Esophagus muscularis mucosa (tissue), 4 donors: ENCODE data around the gene FBXO36. TPM values are rescaled to one million over a fixed set of nuclear protein-coding genes. Genes with fewer than 3 reads are reported as not detected.

Experiments
- DNase-seq: peaks from one replicate; pipeline ENCODE4 v3.0.0-alpha.2; 2017; ENCODE audit errors: extremely low spot score
- H3K27ac ChIP-seq, 4 donors: fragments of 200-600 bp; sonication (generic); replicated peaks in 1 of 4; 1 replicate in 3 of 4; 2 replicates in 1 of 4; pipeline ENCODE4 v1.5.1; 2016 to 2019; ENCODE audit warnings: mild to moderate bottlenecking in 1 of 4
- H3K27me3 ChIP-seq, 4 donors: fragments of 200-600 bp; sonication (generic); one replicate each; pipeline versions ENCODE4 v1.5.1 to v1.6.0; 2016 to 2019
- H3K36me3 ChIP-seq, 4 donors: fragments of 200-600 bp; sonication (generic); one replicate each; pipeline ENCODE4 v1.5.1; 2016 to 2019
- H3K4me1 ChIP-seq, 4 donors: fragments of 200-600 bp; sonication (generic); one replicate each; pipeline ENCODE4 v1.5.1; 2016 to 2019
- H3K4me3 ChIP-seq, 4 donors: fragments of 200-600 bp; sonication (generic); 1 replicate in 2 of 4; 2 replicates in 2 of 4; pipeline ENCODE4 v1.5.1; 2016 to 2019; ENCODE audit warnings: mild to moderate bottlenecking in 4 of 4, moderate library complexity in 1 of 4
- H3K9me3 ChIP-seq, 4 donors: fragments of 200-600 bp; sonication (generic); 1 replicate in 3 of 4; 2 replicates in 1 of 4; pipeline ENCODE4 v1.5.1; 2016 to 2019
- CTCF ChIP-seq, 3 experiments: fragments of 200-600 bp in 2 of 3; fragments of 450-650 bp in 1 of 3; sonication (generic) in 2 of 3; IDR thresholded peaks; one replicate each; pipeline ENCODE4 v1.5.1; 2017 to 2019; ENCODE audit warnings: antibody characterized with exemption in 3 of 3, mild to moderate bottlenecking in 2 of 3, moderate library complexity in 1 of 3
- EP300 ChIP-seq: sonication (generic); formaldehyde crosslinking; IDR thresholded peaks from one replicate; pipeline ENCODE4 v1.6.1; 2017; ENCODE audit warnings: antibody characterized with exemption
- POLR2A ChIP-seq: fragments of 450-650 bp; IDR thresholded peaks from one replicate; pipeline ENCODE4 v1.6.1; 2017; ENCODE audit warnings: antibody characterized with exemption, moderate library complexity, mild to moderate bottlenecking, low read depth
- POLR2AphosphoS5 ChIP-seq, 2 donors: sonication (generic); formaldehyde crosslinking; IDR thresholded peaks; one replicate each; pipeline ENCODE4 v1.6.1; 2017; ENCODE audit warnings: antibody characterized with exemption in 2 of 2
- WGBS: methylation state at CpG from one replicate; pipeline ENCODE4 v1.1.5; 2018; 5-methylcytosine and 5-hydroxymethylcytosine counted together
- intact Hi-C: fragments of 100-400 bp; cut with DNase I; formaldehyde crosslinking; loops from one replicate; pipeline ENCODE4 v1.15.1; 2023
- total RNA-seq, 4 donors: library from RNA; depleted of rRNA; stranded (reverse); fragments of >200 nt; gene quantifications; one replicate each; pipeline versions ENCODE4 v1.1.0 to v1.2.1, GENCODE V29; 2016

The FBXO36 gene
- total RNA-seq, 4 donors from 2014 or later = 1.6 to 2.8 (median 2.6) TPM

- intact Hi-C loops = no loop called here
- WGBS = 96% methylated on average over 3 of the region's 3 CpGs
- no peaks in the 10 kb centered on the region for H3K36me3 ChIP-seq
Observed at GRCh38 chr2:229971298-229971790, 49.0 kb downstream of the FBXO36 start.

GRCh38 chr2:229974266-229974665 lies 52.0 kb downstream of the FBXO36 start:
- 42% methylated on average over 6 of the region's 6 CpGs for WGBS
- Histone ChIP-seq H3K27me3 (no peaks in the 10 kb centered on the region), H3K36me3 (no peaks in the 10 kb centered on the region), H3K4me1 (peaks cover 3 to 13% (median 11%) of the 10 kb centered on the region in 4 donors), H3K4me3 (no peak overlapping the region), H3K9me3 (no peaks in the 10 kb centered on the region), H3K27ac (peak overlapping the region in 1 of 4 donors; percentile 3)
- no peak for TF ChIP-seq POLR2A
- peak in 1 of 3 experiments; percentile 26 for TF ChIP-seq CTCF (IDR thresholded peaks at IDR 0.05)
- TF ChIP-seq EP300 = no peak
- no peak for DNase-seq
- intact Hi-C loops = no loop called here

More at GRCh38 chr2:229971298-229971790, 49.0 kb downstream of the FBXO36 start:
- Histone ChIP-seq H3K27me3 (no peaks in the 10 kb centered on the region), H3K4me1 (peaks cover 3 to 13% (median 11%) of the 10 kb centered on the region in 4 donors), H3K9me3 (no peaks in the 10 kb centered on the region), H3K4me3 (no peak overlapping the region), H3K27ac (no peak overlapping the region)
- no peak for TF ChIP-seq POLR2A
- TF ChIP-seq CTCF (IDR thresholded peaks at IDR 0.05) = no peak
- TF ChIP-seq EP300 = no peak
- no peak for TF ChIP-seq POLR2AphosphoS5 (IDR thresholded peaks at IDR 0.05)
- no peak for DNase-seq

- Histone ChIP-seq H3K4me3 (peak overlapping the region; percentile 7 to 31 (median 21)), H3K27me3 (no peaks in the 10 kb centered on the region), H3K36me3 (no peaks in the 10 kb centered on the region), H3K4me1 (peaks cover 5 to 22% (median 18%) of the 10 kb centered on the region in 4 donors), H3K27ac (peak overlapping the region; percentile 58 to 72 (median 66)), H3K9me3 (no peaks in the 10 kb centered on the region)
- WGBS = 21% methylated on average over 7 of the region's 7 CpGs
- peak; percentile 20 to 31 for TF ChIP-seq POLR2AphosphoS5 (IDR thresholded peaks at IDR 0.05)
- no peak for TF ChIP-seq EP300
- peak in 1 of 3 experiments; percentile 5 for TF ChIP-seq CTCF (IDR thresholded peaks at IDR 0.05)
- no peak for TF ChIP-seq POLR2A
- DNase-seq = no peak
- intact Hi-C loops = loop anchor here (5.0 kb wide), 1 partner anchor 58 kb away; the partner anchor contains the start of genes FBXO36 and TRIP12
Observed at GRCh38 chr2:229980431-229981184, 58.3 kb downstream of the FBXO36 start.

GRCh38 chr2:229993236-229993635 lies 70.9 kb downstream of the FBXO36 start:
- whole genome bisulfite sequencing = 90% methylated on average over 6 of the region's 6 CpGs
- peak; percentile 8 for DNase-seq

More at GRCh38 chr2:229993236-229993635, 70.9 kb downstream of the FBXO36 start:
- Histone ChIP-seq H3K27ac (no peak overlapping the region), H3K36me3 (no peaks in the 10 kb centered on the region), H3K9me3 (no peaks in the 10 kb centered on the region), H3K27me3 (no peaks in the 10 kb centered on the region), H3K4me1 (no peaks in the 10 kb centered on the region), H3K4me3 (no peak overlapping the region)
- intact Hi-C loops = no loop called here
- TF ChIP-seq EP300 = no peak
- no peak for TF ChIP-seq CTCF (IDR thresholded peaks at IDR 0.05)
- no peak for TF ChIP-seq POLR2A
- no peak for TF ChIP-seq POLR2AphosphoS5 (IDR thresholded peaks at IDR 0.05)
